Activated T-cell treated with anti-CD3 and anti-CD28 coated beads, Interleukin-2, amount 50 U/mL, for 48 hours (primary cell): Measurements from ENCODE around the gene TCEANC2.

ENCODE experiments used
- DNase-seq, 2 experiments: peaks; one replicate each; pipeline ENCODE4 v3.0.0-alpha.2; 2020

The TCEANC2 gene

DNA sequence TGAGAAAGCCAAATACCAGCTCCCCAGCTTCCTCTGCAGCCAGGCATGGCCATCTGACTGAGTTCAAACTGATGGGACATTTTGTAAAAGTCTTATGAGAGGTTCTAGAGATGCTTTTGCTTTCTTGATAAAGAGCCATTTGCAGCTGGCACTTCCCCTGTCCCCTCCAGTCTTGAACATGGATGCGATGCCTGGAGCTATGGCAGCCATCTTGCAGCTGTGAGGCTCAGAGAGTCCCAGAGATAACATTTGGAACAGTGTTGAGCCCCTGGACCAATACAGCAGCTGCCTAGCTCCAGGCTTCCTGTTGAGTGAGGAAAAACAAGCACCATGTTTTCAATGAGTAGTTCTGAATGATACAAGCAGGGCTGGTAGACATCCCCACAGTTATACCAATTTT, 85.6 kb downstream of the TCEANC2 start:
- no peak for DNase-seq

DNA sequence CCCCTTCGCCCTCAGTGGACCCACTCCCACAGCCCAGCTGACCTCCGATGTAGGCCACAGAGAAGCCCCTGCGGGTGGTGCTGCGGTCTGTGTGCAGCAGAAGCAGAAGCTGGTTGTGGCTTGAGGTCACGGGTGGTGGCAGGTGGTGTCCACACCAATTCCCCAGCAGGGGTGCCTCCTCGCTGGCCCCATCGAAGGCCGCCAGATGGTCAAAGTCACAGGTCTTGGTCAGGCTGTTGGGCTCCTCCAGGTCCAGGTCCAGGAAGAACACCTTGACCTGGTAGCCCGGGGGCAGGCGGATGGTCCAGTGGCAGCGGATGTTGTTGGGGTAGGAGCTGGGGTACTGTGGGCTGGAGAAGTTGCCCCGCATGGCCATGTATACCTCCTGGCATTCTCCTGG, 86.3 kb downstream of the TCEANC2 start:
- no peak for DNase-seq

DNA sequence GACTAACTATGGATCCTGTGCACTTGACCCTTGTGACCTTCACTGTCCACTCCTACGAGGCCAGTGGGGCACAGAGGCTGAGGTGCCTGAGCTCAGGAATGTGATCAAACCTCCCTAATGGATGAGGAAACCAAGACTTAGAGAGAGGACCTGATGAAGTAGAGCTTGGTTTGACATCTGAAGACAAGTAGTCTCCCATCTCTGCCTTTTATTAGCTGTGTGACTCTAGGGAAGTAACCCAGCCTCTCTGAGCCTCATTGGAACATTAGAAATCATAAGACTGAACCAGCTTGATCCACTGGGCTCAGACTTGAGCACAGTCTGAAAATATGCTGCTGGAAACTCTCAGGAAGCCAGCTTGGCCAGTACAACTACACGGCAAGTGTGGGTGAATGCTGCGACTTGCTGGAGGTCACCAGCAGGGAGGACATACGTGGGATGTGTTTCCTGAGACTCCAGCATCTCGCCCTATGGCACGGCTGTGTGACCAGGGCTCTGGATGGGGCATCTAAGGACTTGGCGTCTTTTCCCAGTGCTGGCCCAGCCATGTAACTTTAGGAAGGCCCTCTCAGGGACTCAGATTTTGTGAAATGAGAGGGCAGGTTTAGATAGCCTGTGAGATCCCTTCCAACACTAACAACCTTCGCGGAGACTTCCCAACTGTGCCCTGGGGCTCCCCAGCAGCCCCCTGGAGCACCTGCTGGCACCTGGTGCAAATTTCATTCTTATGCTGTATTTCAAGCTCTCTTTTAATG, 88.9 kb downstream of the TCEANC2 start:
- no peak for DNase-seq

DNA sequence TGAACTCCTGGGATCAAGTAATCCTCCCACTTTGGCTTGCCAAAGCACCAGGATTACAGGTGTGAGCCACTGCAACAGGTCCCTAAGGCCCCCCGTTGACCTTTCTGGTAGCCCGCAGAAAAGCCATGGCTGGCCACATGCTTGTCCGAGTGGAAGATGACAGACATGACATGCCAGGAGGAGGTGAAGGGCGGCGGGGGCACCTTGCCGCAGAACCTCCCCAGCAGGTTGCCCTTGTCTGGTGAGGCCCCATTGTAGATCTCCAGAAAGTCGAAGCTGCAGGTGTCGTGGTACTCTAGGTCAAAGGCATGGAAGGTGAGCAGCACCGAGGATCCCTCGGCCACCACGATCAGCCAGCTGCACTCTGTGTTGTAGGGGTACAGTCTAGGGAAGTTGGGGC, 91.0 kb downstream of the TCEANC2 start:
- no peak for DNase-seq

DNA sequence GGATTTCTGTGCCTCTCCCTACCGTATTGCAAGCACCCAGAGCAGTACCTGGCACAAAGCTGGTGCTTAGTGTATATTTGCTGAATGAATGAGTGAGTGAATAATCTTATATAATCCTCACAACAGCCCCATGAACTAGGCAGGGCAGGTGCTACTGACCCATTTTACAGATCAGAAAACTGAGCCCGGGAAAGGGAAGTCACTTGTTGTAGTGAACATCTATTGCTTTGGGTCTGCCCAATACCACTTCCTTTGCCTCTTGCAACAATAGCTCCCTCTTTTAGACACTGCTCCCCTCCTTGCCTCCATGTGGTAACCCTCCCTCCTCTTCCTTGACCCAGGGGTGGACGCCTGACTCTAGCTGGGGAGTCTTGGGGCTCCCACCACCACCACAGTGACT, 96.3 kb downstream of the TCEANC2 start:
- DNase-seq, result no peak

DNA sequence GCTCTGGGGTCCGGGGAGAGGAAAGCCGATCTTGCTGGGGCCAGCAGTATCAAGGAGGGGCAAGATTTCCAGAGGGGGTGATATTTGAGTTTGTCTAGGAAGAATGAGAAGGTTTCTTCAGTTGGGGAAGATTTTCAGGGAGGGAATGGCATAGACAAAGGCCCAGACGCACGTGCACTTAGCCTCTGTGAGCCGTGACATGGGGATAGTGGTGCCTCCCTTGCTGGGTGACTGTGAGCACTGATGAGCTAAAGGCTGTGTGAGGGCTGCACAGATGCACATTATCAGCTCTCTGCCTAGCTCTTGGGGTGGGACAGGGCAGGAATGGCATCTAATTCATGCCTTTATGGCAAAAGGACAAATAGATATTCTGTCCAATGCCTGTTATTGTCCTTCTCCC, 97.6 kb downstream of the TCEANC2 start:
- no peak for DNase-seq

DNA sequence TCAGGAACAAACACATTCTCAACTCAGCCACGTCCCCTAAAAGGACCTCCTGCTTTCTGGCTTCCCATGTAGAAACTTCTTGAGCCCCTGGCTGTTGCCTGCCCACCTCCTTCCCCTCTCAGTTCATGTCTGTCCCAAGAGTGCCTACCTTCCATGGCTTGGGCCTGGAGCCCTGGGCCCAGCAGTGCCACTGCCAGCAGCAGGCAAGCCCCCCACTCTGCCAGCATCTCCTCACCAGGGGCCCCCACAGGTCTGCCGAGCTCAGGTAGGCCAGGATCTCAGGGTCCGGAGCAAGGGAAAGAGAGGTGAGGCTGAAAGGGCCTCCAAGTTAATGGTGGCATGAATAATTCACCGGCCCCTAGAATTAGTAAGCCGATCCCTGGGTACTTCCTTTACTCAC, 99.3 kb downstream of the TCEANC2 start, which contains the start of gene CDCP2:
TSS of gene CDCP2 (minus strand) at position 305 of the 400 bp plus-strand sequence. CDS start at position 227, 78 bp downstream.
- DNase-seq, result no peak

DNA sequence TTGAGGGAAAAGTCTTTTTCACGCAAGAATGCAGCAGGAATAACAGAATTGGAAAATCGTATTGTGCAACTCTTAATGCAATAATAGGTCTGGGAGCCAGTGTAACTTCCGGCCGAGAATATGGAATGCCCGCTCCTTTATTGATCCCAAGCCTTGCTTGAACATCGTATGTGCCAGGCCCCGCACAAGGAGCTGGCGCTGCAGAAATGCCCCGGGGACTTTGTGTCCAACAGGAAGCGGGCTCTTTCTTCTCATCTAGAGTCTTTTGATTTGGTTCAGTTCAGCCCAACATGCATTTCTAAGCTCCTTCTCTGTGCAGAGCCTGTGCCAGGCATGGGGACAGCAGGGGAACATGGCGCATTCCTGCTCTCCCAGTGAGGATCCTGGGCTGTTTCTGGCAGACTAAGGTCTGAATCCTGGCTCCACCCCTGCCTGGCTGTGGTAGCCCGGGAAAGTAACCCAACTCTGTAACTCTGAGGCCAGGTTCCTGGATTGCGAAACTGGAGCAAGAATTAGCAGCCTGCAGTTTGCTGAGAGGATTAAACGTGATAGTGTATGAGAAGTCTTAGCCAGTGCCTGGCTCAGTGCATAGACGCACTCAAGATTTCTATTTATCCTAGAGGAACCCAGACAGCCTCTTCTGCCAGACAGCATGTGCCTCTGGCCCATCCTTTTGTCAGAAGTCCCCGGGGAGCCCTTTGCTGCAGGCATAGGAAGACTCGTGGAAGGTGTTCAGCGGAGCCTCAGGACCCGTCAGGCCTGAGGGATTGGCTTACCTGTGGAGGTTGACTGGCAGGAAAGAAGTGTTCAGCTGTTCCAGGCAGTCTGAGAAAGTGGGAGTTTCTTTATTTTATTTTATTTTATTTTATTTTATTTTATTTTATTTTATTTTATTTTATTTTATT, 100.4 kb downstream of the TCEANC2 start:
- no peak for DNase-seq
